Thyroid gland (tissue), 4 donors: Measurements from ENCODE around the gene GCLM. TPM values are rescaled to one million over a fixed set of nuclear protein-coding genes. Genes with fewer than 3 reads are reported as not detected.

Experiments
- DNase-seq, 2 donors: peaks; one replicate each; pipeline ENCODE4 v3.0.0-alpha.2; 2019
- H3K27ac ChIP-seq, 3 donors: fragments of 200-600 bp; sonication (generic); 1 replicate in 2 of 3; 2 replicates in 1 of 3; pipeline ENCODE4 v1.5.1; 2016 to 2019; ENCODE audit warnings: mild to moderate bottlenecking in 1 of 3, moderate library complexity in 1 of 3
- H3K27me3 ChIP-seq: fragments of 200-600 bp; sonication (generic); one replicate; pipeline ENCODE4 v1.5.1; 2019
- H3K36me3 ChIP-seq, 2 donors: fragments of 200-600 bp; sonication (generic); one replicate each; pipeline ENCODE4 v1.5.1; 2016 to 2019
- H3K4me1 ChIP-seq, 2 donors: fragments of 200-600 bp; sonication (generic); one replicate each; pipeline ENCODE4 v1.5.1; 2017 to 2019
- H3K4me3 ChIP-seq, 3 donors: fragments of 200-600 bp; sonication (generic); replicated peaks in 1 of 3; 1 replicate in 2 of 3; 2 replicates in 1 of 3; pipeline ENCODE4 v1.5.1; 2016; ENCODE audit warnings: mild to moderate bottlenecking in 1 of 3
- H3K9me3 ChIP-seq: fragments of 200-600 bp; sonication (generic); one replicate; pipeline ENCODE4 v1.5.1; 2017
- POLR2A ChIP-seq, 2 donors: fragments of 450-650 bp; IDR thresholded peaks; one replicate each; pipeline ENCODE4 v1.6.1; 2017; ENCODE audit warnings: antibody characterized with exemption in 2 of 2, mild to moderate bottlenecking in 2 of 2, moderate library complexity in 1 of 2
- WGBS, 2 donors: methylation state at CpG; one replicate each; pipeline ENCODE4 v1.1.5; 2017; 5-methylcytosine and 5-hydroxymethylcytosine counted together
- intact Hi-C: fragments of 100-400 bp; cut with DNase I; formaldehyde crosslinking; loops from one replicate; pipeline ENCODE4 v1.15.1; 2023
- total RNA-seq, 4 donors: library from RNA; depleted of rRNA; stranded (reverse); fragments of >200 nt; gene quantifications; one replicate each; pipeline ENCODE4 v1.2.3, GENCODE V29; 2016
- TF ChIP-seq, protein P1 (sequence below), 6 experiments: fragments of 200-600 bp in 3 of 6; fragments of 450-650 bp in 3 of 6; sonication (generic) in 3 of 6; IDR thresholded peaks; one replicate each; pipeline ENCODE4 v1.5.1; 2016 to 2019; ENCODE audit warnings: antibody characterized with exemption in 6 of 6, mild to moderate bottlenecking in 2 of 6, inconsistent platforms in 1 of 6, moderate library complexity in 1 of 6

Gene GCLM
- total RNA-seq, 4 donors from 2014 or later: 27.0 to 56.2 (median 43.4) TPM

DNA sequence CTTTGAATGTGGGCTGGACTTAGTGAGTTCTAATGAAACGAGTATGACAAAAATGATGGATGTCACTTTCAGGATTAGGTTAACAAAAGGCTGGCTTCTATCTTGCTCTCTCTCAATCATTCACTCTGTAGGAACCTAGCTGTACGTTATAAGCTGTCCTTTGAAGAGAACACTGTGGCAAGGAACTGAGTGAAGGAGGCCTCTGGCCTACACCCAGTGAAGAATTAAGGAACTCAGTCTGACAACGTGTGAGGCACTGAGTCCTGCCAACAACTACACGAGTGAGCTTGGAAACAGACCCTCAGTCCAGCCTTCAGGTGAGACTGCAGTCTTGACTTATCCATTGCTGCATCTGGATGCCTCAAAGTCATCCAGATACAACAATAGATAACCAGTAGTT, 27.0 kb downstream of the GCLM start:
- TF ChIP-seq, protein P1, sequence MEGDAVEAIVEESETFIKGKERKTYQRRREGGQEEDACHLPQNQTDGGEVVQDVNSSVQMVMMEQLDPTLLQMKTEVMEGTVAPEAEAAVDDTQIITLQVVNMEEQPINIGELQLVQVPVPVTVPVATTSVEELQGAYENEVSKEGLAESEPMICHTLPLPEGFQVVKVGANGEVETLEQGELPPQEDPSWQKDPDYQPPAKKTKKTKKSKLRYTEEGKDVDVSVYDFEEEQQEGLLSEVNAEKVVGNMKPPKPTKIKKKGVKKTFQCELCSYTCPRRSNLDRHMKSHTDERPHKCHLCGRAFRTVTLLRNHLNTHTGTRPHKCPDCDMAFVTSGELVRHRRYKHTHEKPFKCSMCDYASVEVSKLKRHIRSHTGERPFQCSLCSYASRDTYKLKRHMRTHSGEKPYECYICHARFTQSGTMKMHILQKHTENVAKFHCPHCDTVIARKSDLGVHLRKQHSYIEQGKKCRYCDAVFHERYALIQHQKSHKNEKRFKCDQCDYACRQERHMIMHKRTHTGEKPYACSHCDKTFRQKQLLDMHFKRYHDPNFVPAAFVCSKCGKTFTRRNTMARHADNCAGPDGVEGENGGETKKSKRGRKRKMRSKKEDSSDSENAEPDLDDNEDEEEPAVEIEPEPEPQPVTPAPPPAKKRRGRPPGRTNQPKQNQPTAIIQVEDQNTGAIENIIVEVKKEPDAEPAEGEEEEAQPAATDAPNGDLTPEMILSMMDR (IDR thresholded peaks at IDR 0.05): no peak
- TF ChIP-seq POLR2A (IDR thresholded peaks at IDR 0.05): no peak
- Histone ChIP-seq H3K27me3 (no peaks in the 10 kb centered on the region), H3K4me3 (no peak overlapping the region), H3K36me3 (peaks cover 0 to 3% of the 10 kb centered on the region in 2 donors), H3K9me3 (no peaks in the 10 kb centered on the region), H3K4me1 (peaks cover 9 to 11% of the 10 kb centered on the region in 2 donors), H3K27ac (no peak overlapping the region)
- no peak for DNase-seq
- intact Hi-C loops: no loop called here
- WGBS, 2 donors: 78 to 80% methylated on average over 4 of the region's 4 CpGs

DNA sequence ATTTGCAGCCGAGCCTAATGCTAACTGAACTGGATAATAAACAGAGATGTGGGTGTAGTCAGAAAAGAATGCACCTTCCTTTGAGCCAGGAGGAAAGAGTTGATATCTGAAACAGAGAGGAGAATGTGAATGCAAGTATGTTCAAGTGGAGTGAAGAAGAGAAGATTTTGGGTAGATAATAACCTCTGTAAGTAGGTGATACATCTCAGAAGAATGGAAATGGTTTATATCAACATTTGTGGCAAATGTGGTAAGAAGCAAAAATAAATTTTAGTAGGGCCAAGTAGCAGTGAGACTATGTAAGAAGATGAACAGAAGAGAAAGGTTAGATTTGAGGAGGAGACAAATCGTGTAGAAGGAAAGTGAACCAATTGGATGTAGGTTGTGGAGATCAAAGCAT, 28.5 kb downstream of the GCLM start:
- Histone ChIP-seq H3K9me3 (no peaks in the 10 kb centered on the region), H3K36me3 (peaks cover 7 to 8% of the 10 kb centered on the region in 2 donors), H3K27ac (no peak overlapping the region), H3K4me3 (no peak overlapping the region), H3K27me3 (no peaks in the 10 kb centered on the region), H3K4me1 (peaks cover 9 to 11% of the 10 kb centered on the region in 2 donors)
- TF ChIP-seq, protein P1 (IDR thresholded peaks at IDR 0.05): no peak
- TF ChIP-seq POLR2A (IDR thresholded peaks at IDR 0.05): no peak
- 90 to 91% methylated on average over 2 of the region's 2 CpGs for WGBS, 2 donors
- no peak for DNase-seq
- intact Hi-C loops: no loop called here

GRCh38 chr1:93878889-93879586, 30.2 kb downstream of the GCLM start, which contains the start of gene DNTTIP2:
TSS of gene DNTTIP2 (minus strand) at chr1:93879206. CDS start at chr1:93879148, 58 bp downstream.
- 1 to 2% methylated on average over 32 to 42 of the region's 50 CpGs for WGBS, 2 donors
- Histone ChIP-seq H3K36me3 (peaks cover 21 to 24% of the 10 kb centered on the region in 2 donors), H3K9me3 (no peaks in the 10 kb centered on the region), H3K4me3 (peak within 1 kb of the TSS; percentile 72 to 94 (median 74)), H3K4me1 (peaks cover 9 to 11% of the 10 kb centered on the region in 2 donors), H3K27me3 (no peaks in the 10 kb centered on the region), H3K27ac (peak within 1 kb of the TSS; percentile 86 to 98 (median 95))
- TF ChIP-seq, protein P1 (IDR thresholded peaks at IDR 0.05): no peak
- TF ChIP-seq POLR2A (IDR thresholded peaks at IDR 0.05): peak; percentile 7 to 94
- DNase-seq: peak; percentile 92 to 94
- intact Hi-C loops: no loop called here

DNA sequence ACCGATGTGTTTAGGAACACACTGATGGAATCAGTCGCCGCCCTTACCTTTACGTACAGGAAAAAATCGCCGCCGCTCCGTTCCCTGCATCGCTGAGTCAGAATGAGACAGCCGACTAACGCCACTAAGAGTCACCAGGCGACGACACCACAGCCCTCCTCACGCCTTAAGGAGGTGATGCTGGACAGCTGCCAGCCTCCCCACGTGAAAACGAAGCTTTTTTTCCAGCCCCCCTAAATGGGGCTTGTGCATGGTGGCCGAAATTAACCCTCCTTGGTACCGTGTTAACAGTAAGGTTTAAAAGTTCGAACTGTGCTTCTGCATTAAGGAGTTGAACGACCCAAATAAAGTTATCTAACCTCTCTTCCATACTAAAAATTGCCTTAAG, 30.7 kb downstream of the GCLM start:
- Histone ChIP-seq H3K4me1 (peaks cover 9 to 11% of the 10 kb centered on the region in 2 donors), H3K27ac (peak overlapping the region; percentile 86 to 98 (median 95)), H3K9me3 (no peaks in the 10 kb centered on the region), H3K4me3 (peak overlapping the region; percentile 72 to 94 (median 74)), H3K36me3 (peaks cover 26 to 28% of the 10 kb centered on the region in 2 donors), H3K27me3 (no peaks in the 10 kb centered on the region)
- intact Hi-C loops: no loop called here
- WGBS, 2 donors: 1% methylated on average over 20 of the region's 20 CpGs
- no peak for TF ChIP-seq POLR2A (IDR thresholded peaks at IDR 0.05)
- TF ChIP-seq, protein P1 (IDR thresholded peaks at IDR 0.05): no peak
- DNase-seq: peak; percentile 36 to 40

DNA sequence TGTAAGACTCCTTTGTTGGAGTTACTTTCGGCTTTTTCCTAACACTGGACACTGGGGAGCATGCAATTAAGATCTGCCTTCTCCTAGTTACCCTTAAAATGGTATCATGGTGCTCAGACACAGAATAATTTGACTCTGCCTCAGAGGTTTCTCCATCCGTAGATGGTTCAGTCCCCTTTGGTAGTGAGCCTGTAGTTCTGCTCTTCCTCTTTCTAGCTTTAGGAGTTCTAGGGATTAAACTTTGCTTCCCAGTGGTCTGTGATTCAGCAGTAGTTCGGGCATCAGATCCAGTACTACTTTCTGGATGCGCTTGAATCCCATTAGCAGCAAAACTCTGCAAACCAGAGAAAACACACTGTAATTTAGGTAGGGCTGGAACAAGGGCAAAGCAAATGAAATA, 31.7 kb downstream of the GCLM start:
- DNase-seq: no peak
- H3K36me3 ChIP-seq: peaks cover 28 to 36% of the 10 kb centered on the region in 2 donors
- H3K4me1 ChIP-seq: peaks cover 9 to 11% of the 10 kb centered on the region in 2 donors
- WGBS, 2 donors: 91 to 95% methylated on average over 4 of the region's 4 CpGs
- intact Hi-C loops: no loop called here
- no peaks in the 10 kb centered on the region for H3K9me3 ChIP-seq
- H3K27me3 ChIP-seq: no peaks in the 10 kb centered on the region
- no peak for TF ChIP-seq POLR2A (IDR thresholded peaks at IDR 0.05)
- TF ChIP-seq, protein P1 (IDR thresholded peaks at IDR 0.05): no peak
- no peak overlapping the region for H3K4me3 ChIP-seq
- H3K27ac ChIP-seq: no peak overlapping the region
